Peyer's patch (tissue), 4 donors: ENCODE results near the gene CFAP43.

Experiments
- CTCF ChIP-seq, 6 experiments: fragments of 450-650 bp in 4 of 6; fragments of 200-600 bp in 2 of 6; sonication (generic) in 1 of 6; IDR thresholded peaks; one replicate each; pipeline ENCODE4 v1.5.1; 2017 to 2019; ENCODE audit warnings: antibody characterized with exemption in 6 of 6, mild to moderate bottlenecking in 3 of 6, moderate library complexity in 1 of 6
- POLR2A ChIP-seq, 2 donors: fragments of 450-650 bp; IDR thresholded peaks; one replicate each; pipeline ENCODE4 v1.5.1; 2017; ENCODE audit warnings: antibody characterized with exemption in 2 of 2, mild to moderate bottlenecking in 2 of 2, moderate library complexity in 2 of 2

- no peak for TF ChIP-seq CTCF (IDR thresholded peaks at IDR 0.05)
- no peak for TF ChIP-seq POLR2A (IDR thresholded peaks at IDR 0.05)
Measured at GRCh38 chr10:104127411-104127810, 104.8 kb downstream of the CFAP43 start.
